HG02763 (cell line): ENCODE results near the gene MINDY2.
"Not testable (repeated sequence)": the region's sequence is repeated elsewhere in the genome, so short reads cannot be mapped to it uniquely, and the experiment has no call there.

Source experiments
- ATAC-seq: cut with Tn5 transposase; IDR thresholded peaks from one replicate; pipeline ENCODE4 v1.9.1; 2021; ENCODE audit warnings: mild to moderate bottlenecking, moderate library complexity; ENCODE audit not compliant: unreplicated experiment

Gene MINDY2

DNA sequence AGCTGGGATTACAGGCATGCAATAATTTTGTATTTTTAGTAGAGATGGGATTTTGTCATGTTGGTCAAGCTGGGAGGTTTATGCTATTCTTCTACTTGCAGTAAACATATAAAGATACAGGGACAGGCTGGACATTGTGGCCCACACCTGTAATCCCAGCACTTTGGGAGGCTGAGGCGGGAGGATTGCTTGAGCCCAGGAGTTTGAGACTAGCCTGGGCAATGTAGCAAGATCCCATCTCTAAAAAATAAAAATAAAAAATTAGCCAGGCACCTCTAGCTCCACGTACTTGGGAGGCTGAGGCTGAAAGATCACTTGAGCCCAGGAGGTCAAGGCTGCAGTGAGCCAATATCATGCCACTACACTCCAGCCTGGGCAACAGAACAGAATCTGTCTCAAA lies 52.2 kb downstream of the MINDY2 start:
- ATAC-seq = not testable (repeated sequence)

- no peak for ATAC-seq
Observed at GRCh38 chr15:58830556-58830955, 59.5 kb downstream of the MINDY2 start.

GRCh38 chr15:58833681-58834426 lies 62.8 kb downstream of the MINDY2 start:
- ATAC-seq = not testable (repeated sequence)

DNA sequence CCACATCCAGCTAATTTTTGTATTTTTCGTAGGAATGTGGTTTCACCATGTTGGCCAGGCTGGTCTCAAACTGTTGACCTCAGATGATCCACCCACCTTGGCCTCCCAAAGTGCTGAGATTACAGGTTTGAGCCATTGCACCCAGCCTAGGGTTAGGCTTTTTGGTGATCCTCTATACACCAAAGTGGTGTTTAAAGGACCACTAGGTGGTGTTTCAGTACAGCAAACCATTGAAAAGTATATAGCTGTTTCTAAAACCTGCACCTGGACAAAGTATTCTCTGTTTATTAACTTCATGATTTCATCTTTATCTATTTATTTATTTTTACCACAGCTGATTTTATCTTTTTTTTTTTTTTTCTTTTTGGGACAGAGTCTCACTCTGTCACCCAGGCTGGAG lies 68.4 kb downstream of the MINDY2 start:
- ATAC-seq = no peak

DNA sequence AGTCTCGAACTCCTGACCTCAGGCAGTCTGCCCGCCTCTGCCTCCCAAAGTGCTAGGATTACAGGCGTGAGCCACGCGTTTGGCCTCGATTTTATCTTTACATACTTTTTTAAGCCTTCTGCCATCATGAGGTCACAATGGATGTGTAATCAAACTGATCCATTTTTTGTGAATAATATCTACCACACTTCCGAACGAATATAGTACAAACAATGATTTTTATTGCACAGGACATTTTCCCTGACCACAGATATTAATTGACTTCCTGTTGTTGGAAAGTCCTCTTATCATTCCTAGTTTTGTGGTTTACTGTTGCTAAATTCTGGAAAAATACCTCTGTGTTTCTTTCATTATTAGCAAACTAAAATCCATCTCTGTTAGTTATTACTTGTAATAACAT lies 68.9 kb downstream of the MINDY2 start:
- no peak for ATAC-seq

- no peak for ATAC-seq
Observed at GRCh38 chr15:58842713-58843396, 71.8 kb downstream of the MINDY2 start.

DNA sequence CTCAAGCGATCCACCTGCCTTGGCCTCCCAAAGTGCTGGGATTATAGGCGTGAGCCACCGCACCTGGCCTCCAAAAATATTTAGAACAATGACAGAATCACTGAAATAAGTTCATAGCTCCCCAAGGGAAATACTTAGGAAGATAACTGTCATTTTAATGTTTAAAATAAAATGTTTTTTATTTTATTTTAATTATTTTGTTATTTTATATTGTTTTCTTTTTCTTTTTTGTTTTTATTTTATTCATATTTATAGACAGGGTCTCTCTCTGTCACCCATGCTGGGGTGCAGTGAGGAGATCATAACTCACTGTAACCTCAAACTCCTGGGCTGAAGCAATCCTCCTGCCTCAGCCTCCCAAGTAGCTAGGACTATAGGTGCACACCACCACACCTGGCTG lies 80.1 kb downstream of the MINDY2 start:
- not testable (repeated sequence) for ATAC-seq

GRCh38 chr15:58852347-58852746 lies 81.2 kb downstream of the MINDY2 start:
- ATAC-seq = no peak

- no peak for ATAC-seq
Observed at GRCh38 chr15:58854593-58854992, 83.5 kb downstream of the MINDY2 start.

- no peak for ATAC-seq
Observed at GRCh38 chr15:58856086-58856485, 85.0 kb downstream of the MINDY2 start.

GRCh38 chr15:58856621-58857020 lies 85.5 kb downstream of the MINDY2 start:
- ATAC-seq = not testable (repeated sequence)

DNA sequence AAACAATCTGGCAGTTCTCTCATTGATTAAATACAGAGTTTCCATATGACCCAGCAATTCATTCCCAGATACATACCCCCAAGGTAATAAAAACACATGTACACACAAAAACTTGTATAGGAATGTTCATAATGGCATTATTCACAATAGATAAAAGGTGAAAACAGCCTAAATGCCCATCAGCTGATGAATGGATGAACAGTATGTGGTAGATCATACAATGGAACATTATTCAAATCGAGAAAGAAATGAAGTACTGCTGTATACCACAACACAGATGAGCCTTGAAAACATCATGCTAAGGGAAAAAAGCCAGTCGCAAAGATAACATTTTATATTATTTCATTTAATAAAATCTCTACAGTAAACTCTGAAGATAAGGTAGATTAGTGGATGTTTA lies 91.2 kb downstream of the MINDY2 start:
- ATAC-seq = no peak

DNA sequence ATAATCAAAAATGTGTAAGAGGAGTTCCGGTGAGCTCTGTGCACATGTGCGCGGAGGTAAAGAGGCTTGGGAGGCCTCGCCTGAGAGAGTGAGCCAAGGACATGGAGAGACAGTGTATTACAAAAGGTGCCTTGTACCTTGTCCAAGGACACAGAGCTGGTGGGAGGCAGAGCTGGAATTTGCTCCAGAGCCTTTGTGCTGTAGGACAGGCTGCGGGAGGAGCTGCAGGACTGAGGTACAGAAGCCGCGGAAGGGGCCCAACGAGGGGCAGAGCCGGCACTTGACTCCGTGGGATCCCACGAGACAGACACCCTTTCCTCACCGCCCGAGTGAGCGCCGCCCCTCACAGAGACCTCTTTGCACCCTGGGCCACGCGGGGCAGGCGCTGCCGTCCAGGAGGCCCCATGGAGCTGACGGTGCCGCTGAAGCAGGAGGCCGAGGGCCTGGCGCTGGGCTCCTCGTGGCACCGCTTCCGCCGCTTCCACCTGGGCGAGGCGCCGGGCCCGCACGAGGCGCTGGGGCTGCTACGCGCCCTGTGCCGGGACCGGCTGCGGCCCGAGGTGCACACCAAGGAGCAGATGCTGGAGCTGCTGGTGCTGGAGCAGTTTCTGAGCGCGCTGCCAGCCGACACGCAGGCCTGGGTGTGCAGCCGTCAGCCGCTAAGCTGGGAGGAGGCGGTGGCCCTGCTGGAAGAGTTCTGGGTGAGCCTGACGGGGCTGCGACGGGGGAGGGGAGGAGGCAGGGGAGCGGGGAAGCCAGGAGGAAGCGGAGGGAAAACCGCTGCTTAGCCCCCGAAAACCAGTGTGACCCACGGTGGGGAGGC lies 93.7 kb downstream of the MINDY2 start:
- ATAC-seq = no peak

- ATAC-seq = no peak
Observed at GRCh38 chr15:58865425-58865880, 94.4 kb downstream of the MINDY2 start.

GRCh38 chr15:58867926-58868325 lies 96.8 kb downstream of the MINDY2 start:
- ATAC-seq = no peak

- no peak for ATAC-seq
Observed at GRCh38 chr15:58870451-58870850, 99.3 kb downstream of the MINDY2 start.

DNA sequence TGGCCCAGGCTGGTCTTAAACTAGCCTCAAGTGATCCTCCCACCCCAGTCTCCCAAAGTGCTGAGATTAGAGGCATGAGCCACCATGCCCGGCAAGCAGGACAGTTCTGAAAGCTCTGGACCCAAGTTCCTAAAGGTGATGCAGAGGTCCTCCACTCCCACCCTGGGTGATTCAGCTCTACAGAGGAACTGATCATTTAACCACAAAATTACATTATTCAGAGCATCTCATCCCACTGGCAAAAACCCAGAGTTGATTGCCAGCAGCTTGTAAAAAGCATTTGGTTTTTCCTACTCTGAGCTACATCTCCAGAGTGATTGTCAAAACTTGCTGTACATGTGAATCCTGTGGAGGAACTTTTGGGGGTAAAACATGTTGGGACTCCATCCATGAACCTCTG lies 102.2 kb downstream of the MINDY2 start:
- ATAC-seq = no peak

DNA sequence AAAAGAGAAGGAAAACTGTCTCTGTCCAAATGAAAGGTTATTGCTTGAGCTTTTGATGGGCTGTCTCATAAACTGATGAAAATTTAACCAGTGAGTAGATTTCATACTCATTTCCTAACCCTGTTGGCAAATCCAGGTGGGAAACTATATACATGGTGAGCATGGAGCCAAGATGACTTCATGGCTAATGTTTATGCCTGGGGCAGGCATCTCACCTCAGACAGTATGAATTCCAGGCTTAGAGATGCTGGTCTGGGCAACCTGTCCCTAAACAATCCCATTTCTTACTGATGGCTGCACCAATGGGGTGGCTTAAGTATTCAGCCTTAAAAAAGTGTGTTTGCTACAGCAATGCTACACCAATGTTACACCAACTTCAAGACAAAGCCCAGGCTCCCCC lies 104.2 kb downstream of the MINDY2 start:
- ATAC-seq = no peak

DNA sequence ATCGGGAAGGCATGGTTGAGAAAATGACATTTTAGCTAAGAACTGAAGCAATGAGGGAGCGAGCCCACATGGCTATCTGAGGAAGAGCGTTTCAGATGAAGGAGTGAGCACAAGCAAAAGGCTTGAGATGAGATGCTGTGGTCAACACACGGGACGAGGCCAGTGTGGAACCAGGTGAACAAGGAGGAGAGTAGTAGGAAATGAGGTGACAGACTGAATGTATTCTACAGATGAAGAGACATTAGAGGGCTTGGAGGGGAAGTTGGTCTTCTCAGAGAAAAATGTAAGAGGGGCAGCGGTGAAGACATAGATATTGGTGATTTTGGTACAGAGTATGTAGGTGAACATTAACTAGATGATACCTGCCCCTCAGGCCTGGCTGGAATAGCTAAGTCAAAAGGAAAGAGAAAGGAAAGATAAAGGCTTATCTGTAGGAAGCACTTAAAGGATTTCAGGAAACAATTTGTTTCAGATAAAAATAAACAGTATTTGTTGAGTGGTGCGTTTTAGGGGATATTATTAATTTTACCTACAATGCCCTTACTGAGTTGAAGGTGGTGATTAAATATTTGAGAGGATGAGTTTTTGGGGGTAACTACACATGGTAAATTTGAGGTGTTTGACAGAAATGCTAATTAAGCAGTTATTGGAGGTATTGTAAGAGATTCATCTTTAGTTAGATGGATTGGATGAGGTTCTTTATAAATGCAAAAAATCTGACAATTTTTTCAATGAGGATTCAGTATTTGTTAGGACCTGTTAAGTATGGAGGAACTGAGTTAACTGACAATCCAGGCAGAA lies 105.4 kb downstream of the MINDY2 start:
- no peak for ATAC-seq

GRCh38 chr15:58877999-58878825 lies 107.1 kb downstream of the MINDY2 start:
- ATAC-seq = no peak
